Measurements from ENCODE around the gene OPN3.
A peak's percentile ranks its signal among the peaks of the same experiment; 100 is the strongest.

Gene OPN3

DNA sequence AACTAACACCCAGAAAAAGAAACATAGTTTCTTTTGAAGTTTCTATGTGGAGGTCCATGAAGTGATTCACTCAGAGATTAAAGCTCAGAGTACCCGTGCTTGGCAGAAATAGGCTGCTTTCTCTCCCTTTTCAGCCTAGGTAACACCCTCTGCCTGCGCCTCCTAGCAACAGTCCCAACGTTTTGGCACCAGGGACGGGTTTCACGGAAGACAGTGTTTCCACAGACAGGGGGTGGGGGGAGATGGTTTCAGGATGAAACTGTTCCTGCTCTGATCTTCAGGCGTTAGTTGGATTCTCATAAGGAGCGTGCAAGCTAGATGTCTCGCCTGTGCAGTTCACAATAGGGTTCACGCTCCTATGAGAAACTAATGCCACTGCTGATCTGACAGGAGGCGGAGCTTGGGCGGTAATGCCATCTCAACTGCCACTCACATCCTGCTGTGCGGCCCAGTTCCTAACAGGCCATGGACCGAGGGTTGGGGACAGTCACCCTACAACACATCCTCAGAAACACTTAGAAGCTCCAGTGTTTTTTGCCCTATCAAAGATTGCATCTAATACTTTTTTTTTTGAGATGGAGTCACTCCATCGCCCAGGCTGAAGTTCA, 53.2 kb downstream of the OPN3 start:
- no peak for DNase-seq

- no peak for DNase-seq
These were observed 57.2 kb downstream of the OPN3 start for GRCh38 chr1:241582921-241583321.

- DNase-seq, result no peak
These were observed 60.7 kb downstream of the OPN3 start for GRCh38 chr1:241579434-241579833.

DNA sequence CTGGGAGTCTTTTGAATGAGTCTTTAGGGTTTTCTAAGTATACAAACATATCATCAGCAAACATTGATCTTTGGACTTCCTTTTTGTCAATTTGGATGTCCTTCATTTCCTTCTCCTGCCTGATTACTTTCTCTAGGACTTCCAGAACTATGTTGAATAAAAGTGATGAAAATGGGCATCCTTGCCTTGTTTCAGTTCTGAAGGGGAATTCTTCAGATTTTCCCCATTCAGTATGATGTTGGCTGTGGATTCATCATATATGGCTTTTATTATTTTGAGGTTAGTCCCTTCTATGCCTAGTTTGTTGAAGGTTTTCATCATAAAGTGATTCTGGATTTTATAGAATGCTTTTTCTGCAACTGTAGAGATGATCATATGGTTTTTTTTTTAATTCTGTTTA, 66.0 kb downstream of the OPN3 start:
- DNase-seq, result no peak

DNA sequence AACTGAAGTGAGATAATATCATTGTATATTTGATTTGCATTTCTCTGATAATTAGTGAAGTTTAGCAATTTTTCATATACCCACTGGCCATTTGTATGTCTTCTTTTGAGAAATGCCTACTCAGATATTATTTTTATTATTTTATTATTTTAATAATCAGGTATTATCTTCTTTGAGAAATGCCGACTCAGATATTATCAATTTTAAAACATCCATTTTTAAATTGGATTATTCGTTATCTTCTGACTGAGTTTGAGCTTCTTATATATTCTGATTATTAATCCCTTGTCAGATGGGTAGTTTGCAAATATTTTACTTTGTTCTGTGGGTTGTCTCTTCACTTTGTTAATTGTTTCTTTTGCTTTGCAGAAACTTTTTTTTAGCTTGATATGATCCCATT, 70.3 kb downstream of the OPN3 start:
- no peak for DNase-seq

GRCh38 chr1:241560849-241561187, 79.4 kb downstream of the OPN3 start:
- no peak for DNase-seq

- no peak for DNase-seq
These were observed 79.9 kb downstream of the OPN3 start for GRCh38 chr1:241560146-241560848.

GRCh38 chr1:241557551-241558193, 82.5 kb downstream of the OPN3 start:
- no peak for DNase-seq

GRCh38 chr1:241557031-241557430, 83.1 kb downstream of the OPN3 start:
- DNase-seq, result no peak

DNA sequence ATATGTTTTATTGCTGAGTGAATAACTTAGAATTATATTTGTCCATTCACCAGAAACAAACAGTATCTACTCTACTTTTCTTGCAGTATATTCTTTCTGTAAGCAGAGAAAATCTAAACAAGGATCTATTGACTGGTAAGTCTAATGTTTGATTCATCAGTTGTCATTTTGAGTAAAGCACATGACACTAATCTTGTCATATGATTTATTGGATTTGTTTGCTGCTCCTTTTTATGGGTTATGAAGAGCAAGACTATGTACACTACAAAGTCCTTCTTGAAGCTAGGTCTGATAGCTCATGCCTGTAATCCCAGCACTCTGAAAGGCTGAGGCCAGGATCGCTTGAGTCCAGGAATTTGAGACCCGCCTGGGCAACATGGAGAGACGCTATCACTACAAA, 84.6 kb downstream of the OPN3 start:
- DNase-seq, result no peak

- DNase-seq, result no peak
These were observed 86.1 kb downstream of the OPN3 start for GRCh38 chr1:241553886-241554592.

GRCh38 chr1:241551759-241552638, 88.2 kb downstream of the OPN3 start:
- DNase-seq, result peak; percentile 55 to 85

- no peak for DNase-seq
These were observed 89.9 kb downstream of the OPN3 start for GRCh38 chr1:241550318-241550717.

DNA sequence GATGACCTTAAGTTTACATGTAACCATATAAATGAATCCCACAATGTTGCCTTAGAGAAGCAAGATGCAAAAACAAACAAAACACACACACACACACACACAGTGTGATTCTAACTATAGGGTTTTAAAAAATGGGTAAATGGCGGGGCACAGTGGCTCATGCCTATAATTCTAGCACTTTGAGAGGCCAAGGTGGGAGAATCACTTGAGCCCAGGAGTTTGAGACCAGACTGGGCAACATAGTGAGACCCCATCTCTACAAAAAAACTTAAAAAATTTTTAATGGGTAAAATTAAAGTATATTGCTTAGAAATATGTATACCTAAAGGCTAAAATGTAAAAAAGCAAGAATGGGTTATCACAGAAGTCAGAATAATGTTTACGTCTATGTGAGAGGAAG, 92.2 kb downstream of the OPN3 start:
- DNase-seq, result no peak

All from CD4-positive, alpha-beta T cell treated with Interferon alpha-2 for 1 hour (primary cell).